Endothelial cell of umbilical vein (primary cell): Measurements from ENCODE around the gene PANX1. TPM values are rescaled to one million over a fixed set of nuclear protein-coding genes. Genes with fewer than 3 reads are reported as not detected.

ENCODE experiments used
- BruUV-seq: library from RNA; stranded (reverse); fragments of 400-500 nt; replicated peaks from 2 replicates; lab custom pipeline; 2021; lab: Mats Ljungman, UMichigan
- CTCF ChIA-PET: fragments of 300-600, 350-600 bp; sonication (Branson Sonifier 250); formaldehyde crosslinking; loops from one replicate; lab custom pipeline; 2021; ENCODE audit warnings: antibody characterized with exemption, inconsistent platforms; lab: Charles Lee
- POLR2A ChIA-PET: fragments of 300-600, 350-600 bp; sonication (Branson Sonifier 250); formaldehyde crosslinking; loops from one replicate; lab custom pipeline; 2021; ENCODE audit warnings: antibody characterized with exemption, inconsistent platforms; lab: Charles Lee
- DNase-seq: peaks from one replicate; pipeline ENCODE4 v3.0.0-alpha.2; 2011; ENCODE audit warnings: low read depth, low spot score
- FAIRE-seq: peaks from 2 replicates; lab custom pipeline; 2011; peaks lifted over from hg19 to GRCh38; lab: Jason Lieb, UNC
- H2AFZ ChIP-seq: 2 replicates; pipeline ENCODE4 v1.6.0; 2012; ENCODE audit warnings: low read depth, low read length, control low read depth, inconsistent platforms
- H3K27ac ChIP-seq: 2 replicates; pipeline ENCODE4 v1.5.1; 2011; ENCODE audit warnings: low read depth, mild to moderate bottlenecking, control low read depth, low read length, moderate library complexity; ENCODE audit not compliant: insufficient read depth
- H3K27me3 ChIP-seq, 2 experiments: 2 replicates each; pipeline versions ENCODE4 v1.6.0 to v1.6.1; 2011; ENCODE audit warnings: low read length in 2 of 2, mixed read lengths in 1 of 2; ENCODE audit not compliant: control insufficient read depth in 2 of 2, insufficient read depth in 2 of 2
- H3K36me3 ChIP-seq, 2 experiments: 2 replicates in 1 of 2; 3 replicates in 1 of 2; pipeline ENCODE4 v1.5.1; 2011; ENCODE audit warnings: low read length in 2 of 2, mild to moderate bottlenecking in 1 of 2, moderate library complexity in 1 of 2; ENCODE audit not compliant: control insufficient read depth in 2 of 2, insufficient read depth in 2 of 2; ENCODE audit errors: extremely low read depth in 1 of 2
- H3K4me1 ChIP-seq: 3 replicates; pipeline ENCODE4 v1.5.1; 2011; ENCODE audit warnings: mild to moderate bottlenecking, low read length; ENCODE audit not compliant: control insufficient read depth, insufficient read depth; ENCODE audit errors: extremely low read depth
- H3K4me2 ChIP-seq: 2 replicates; pipeline ENCODE4 v1.6.1; 2011; ENCODE audit warnings: low read length, control low read depth, mixed read lengths; ENCODE audit not compliant: insufficient read depth
- H3K4me3 ChIP-seq, 3 experiments: fragments of 200-600 bp in 1 of 3; sonication (generic), shearing (Covaris generic) in 1 of 3; replicated peaks in 1 of 3; 2 replicates each; pipeline ENCODE4 v1.5.1; 2011 to 2016; ENCODE audit warnings: control low read depth in 3 of 3, low read length in 3 of 3, mild to moderate bottlenecking in 2 of 3, inconsistent platforms in 1 of 3, low read depth in 1 of 3, moderate library complexity in 1 of 3; ENCODE audit not compliant: insufficient read depth in 1 of 3
- H3K79me2 ChIP-seq: 2 replicates; pipeline ENCODE4 v1.6.0; 2012; ENCODE audit warnings: low read length, inconsistent platforms; ENCODE audit not compliant: control insufficient read depth, insufficient read depth
- H3K9ac ChIP-seq: replicated peaks from 2 replicates; pipeline ENCODE3; 2011; ENCODE audit warnings: low read length, control low read depth; ENCODE audit not compliant: insufficient read depth; ENCODE audit errors: extremely low read depth
- H3K9me1 ChIP-seq: replicated peaks from 3 replicates; pipeline ENCODE4 v1.6.0; 2011; ENCODE audit warnings: mild to moderate bottlenecking, low read length; ENCODE audit not compliant: control insufficient read depth, insufficient read depth; ENCODE audit errors: extremely low read depth
- H3K9me3 ChIP-seq: replicated peaks from 2 replicates; pipeline ENCODE4 v1.5.1; 2012; ENCODE audit warnings: low read length, inconsistent platforms; ENCODE audit not compliant: control insufficient read depth, insufficient read depth
- H4K20me1 ChIP-seq: replicated peaks from 2 replicates; pipeline ENCODE3; 2011; ENCODE audit warnings: mild to moderate bottlenecking, low read length; ENCODE audit not compliant: control insufficient read depth, insufficient read depth; ENCODE audit errors: extremely low read depth
- EZH2 ChIP-seq: IDR thresholded peaks from 2 replicates; pipeline ENCODE4 v1.6.1; 2012; ENCODE audit warnings: borderline replicate concordance, low read depth, mild to moderate bottlenecking, moderate library complexity, low read length, inconsistent platforms; ENCODE audit not compliant: severe bottlenecking
- FOS ChIP-seq: IDR thresholded peaks from 2 replicates; pipeline ENCODE4 v1.6.1; 2011; ENCODE audit warnings: mild to moderate bottlenecking, low read length, moderate library complexity, borderline replicate concordance; ENCODE audit not compliant: insufficient read depth
- GATA2 ChIP-seq: IDR thresholded peaks from 2 replicates; pipeline ENCODE4 v1.7.0; 2011; ENCODE audit warnings: low read depth, mild to moderate bottlenecking, moderate library complexity, mixed read lengths, low read length; ENCODE audit not compliant: insufficient read length, insufficient read depth
- JUN ChIP-seq: IDR thresholded peaks from 2 replicates; pipeline ENCODE4 v1.6.1; 2011; ENCODE audit warnings: borderline replicate concordance, low read depth; ENCODE audit not compliant: insufficient read length, insufficient read depth
- MYC ChIP-seq: IDR thresholded peaks from one replicate; pipeline ENCODE4 v1.6.1; 2011; ENCODE audit warnings: mild to moderate bottlenecking, low read depth, low read length
- POLR2A ChIP-seq: IDR thresholded peaks from 2 replicates; pipeline ENCODE4 v1.6.1; 2012; ENCODE audit warnings: low read depth, mild to moderate bottlenecking, control low read depth, low read length
- POLR2AphosphoS5 ChIP-seq: IDR thresholded peaks from 2 replicates; pipeline ENCODE4 v1.6.1; 2012; ENCODE audit warnings: low read depth, mild to moderate bottlenecking, control low read depth, low read length, moderate library complexity; ENCODE audit not compliant: insufficient read depth
- dilution Hi-C: fragments of 300-500 bp; cut with MboI; formaldehyde crosslinking; loops from one replicate; pipeline ENCODE4 v1.15.0; 2019; ENCODE audit warnings: low sequenced_read_pairs; ENCODE audit not compliant: extremely low pct_ligation_motif_present
- intact Hi-C: fragments of 100-400 bp; cut with micrococcal nuclease; formaldehyde crosslinking; loops from one replicate; pipeline ENCODE4 v1.10.0; 2022
- polyA plus RNA-seq, 4 experiments: library from polyadenylated mRNA; depleted of rRNA in 3 of 4; stranded (reverse) in 3 of 4; unstranded in 1 of 4; fragments of >200 nt; gene quantifications; 2 replicates each; pipeline versions ENCODE4 v1.2.1 to v1.2.3, GENCODE V29; 2011 to 2012; ENCODE audit warnings: missing spikeins in 1 of 4
- total RNA-seq: library from RNA; stranded (reverse); gene quantifications from 2 replicates; pipeline ENCODE4 v1.2.3, GENCODE V29; 2021
- TF ChIP-seq, protein P1 (sequence below): IDR thresholded peaks from 2 replicates; pipeline ENCODE4 v1.6.1; 2011; ENCODE audit not compliant: insufficient read depth, insufficient read length
- TF ChIP-seq, protein P2 (sequence below), 2 donors: IDR thresholded peaks; 1 replicate in 1 of 2; 2 replicates in 1 of 2; pipeline ENCODE4 v1.5.1; 2011; ENCODE audit warnings: low read length in 2 of 2, mild to moderate bottlenecking in 2 of 2, moderate library complexity in 2 of 2, control low read depth in 1 of 2, inconsistent platforms in 1 of 2, low read depth in 1 of 2; ENCODE audit not compliant: insufficient read depth in 1 of 2; ENCODE audit errors: extremely low read depth in 1 of 2

The PANX1 gene
- total and polyA plus RNA-seq, 2 donors (not counting 3 experiments of a cell fraction or from before 2014, with no cell fraction given): 9.5 to 20.9 TPM

DNA sequence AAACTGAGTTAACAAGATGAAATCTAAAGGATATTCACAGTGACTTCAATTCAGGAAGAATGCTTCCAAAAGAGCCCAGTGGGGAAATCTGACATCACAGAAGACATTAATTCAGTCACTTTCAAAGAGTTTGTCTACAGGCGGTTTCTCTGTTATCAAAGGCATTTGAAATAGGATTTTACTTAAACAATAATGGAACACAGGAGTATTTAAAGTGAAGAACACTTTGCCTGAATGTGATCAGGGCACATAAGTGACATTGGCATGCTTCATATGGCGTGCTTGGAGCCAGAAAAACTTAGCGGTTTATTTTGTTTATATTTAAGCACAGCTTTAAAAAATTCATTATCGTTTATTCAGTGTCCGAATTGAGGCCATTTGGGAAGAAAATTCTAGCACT is 52.9 kb downstream of the PANX1 start:
- ChIA-PET CTCF (interaction anchor here (1.4 to 3.7 kb wide), 4 partner anchors 10 to 323 kb away, joined by 7 to 64 read pairs (median 24); partner anchors contain the start of gene PANX1), POLR2A (no interaction called here)
- Histone ChIP-seq H3K9me3 (no peaks in the 10 kb centered on the region), H4K20me1 (no peaks in the 10 kb centered on the region), H3K4me1 (no peaks in the 10 kb centered on the region), H3K9me1 (no peaks in the 10 kb centered on the region), H3K4me3 (no peak overlapping the region), H3K27me3 (no peaks in the 10 kb centered on the region), H3K4me2 (no peak overlapping the region), H3K27ac (no peak overlapping the region), H3K36me3 (peaks cover 0 to 5% of the 10 kb centered on the region in 2 experiments), H3K79me2 (no peaks in the 10 kb centered on the region), H3K9ac (no peak overlapping the region), H2AFZ (no peak overlapping the region)
- no peak for FAIRE-seq
- dilution Hi-C loops (no loop called here), intact Hi-C loops (loop anchor here (5.0 kb wide), 1 partner anchor 259 kb away; no protein-coding TSS in a partner anchor)
- DNase-seq: no peak
- no TSS peak for BruUV-seq
- no peak for TF ChIP-seq POLR2A
- no peak for TF ChIP-seq EZH2
- TF ChIP-seq, protein P1, sequence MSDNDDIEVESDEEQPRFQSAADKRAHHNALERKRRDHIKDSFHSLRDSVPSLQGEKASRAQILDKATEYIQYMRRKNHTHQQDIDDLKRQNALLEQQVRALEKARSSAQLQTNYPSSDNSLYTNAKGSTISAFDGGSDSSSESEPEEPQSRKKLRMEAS: no peak
- TF ChIP-seq FOS: no peak
- no peak for TF ChIP-seq JUN
- TF ChIP-seq MYC: no peak
- TF ChIP-seq POLR2AphosphoS5: no peak
- TF ChIP-seq, protein P2, sequence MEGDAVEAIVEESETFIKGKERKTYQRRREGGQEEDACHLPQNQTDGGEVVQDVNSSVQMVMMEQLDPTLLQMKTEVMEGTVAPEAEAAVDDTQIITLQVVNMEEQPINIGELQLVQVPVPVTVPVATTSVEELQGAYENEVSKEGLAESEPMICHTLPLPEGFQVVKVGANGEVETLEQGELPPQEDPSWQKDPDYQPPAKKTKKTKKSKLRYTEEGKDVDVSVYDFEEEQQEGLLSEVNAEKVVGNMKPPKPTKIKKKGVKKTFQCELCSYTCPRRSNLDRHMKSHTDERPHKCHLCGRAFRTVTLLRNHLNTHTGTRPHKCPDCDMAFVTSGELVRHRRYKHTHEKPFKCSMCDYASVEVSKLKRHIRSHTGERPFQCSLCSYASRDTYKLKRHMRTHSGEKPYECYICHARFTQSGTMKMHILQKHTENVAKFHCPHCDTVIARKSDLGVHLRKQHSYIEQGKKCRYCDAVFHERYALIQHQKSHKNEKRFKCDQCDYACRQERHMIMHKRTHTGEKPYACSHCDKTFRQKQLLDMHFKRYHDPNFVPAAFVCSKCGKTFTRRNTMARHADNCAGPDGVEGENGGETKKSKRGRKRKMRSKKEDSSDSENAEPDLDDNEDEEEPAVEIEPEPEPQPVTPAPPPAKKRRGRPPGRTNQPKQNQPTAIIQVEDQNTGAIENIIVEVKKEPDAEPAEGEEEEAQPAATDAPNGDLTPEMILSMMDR (IDR thresholded peaks at IDR 0.05; ENCODE audit: extremely low read depth in 1 of 2, insufficient read depth in 1 of 2, low read depth in 1 of 2, low read length in 2 of 2): no peak
- TF ChIP-seq GATA2: no peak
